Erythroblast (primary cell): ENCODE data around the gene STARD13.

ENCODE experiments used
- GATA1 ChIP-seq: IDR thresholded peaks from 2 replicates; pipeline ENCODE4 v1.6.1; 2011; ENCODE audit warnings: low read depth, mild to moderate bottlenecking, control low read depth, low read length, moderate library complexity
- POLR2A ChIP-seq: IDR thresholded peaks from 2 replicates; pipeline ENCODE4 v1.6.1; 2011; ENCODE audit warnings: mild to moderate bottlenecking, low read length

DNA sequence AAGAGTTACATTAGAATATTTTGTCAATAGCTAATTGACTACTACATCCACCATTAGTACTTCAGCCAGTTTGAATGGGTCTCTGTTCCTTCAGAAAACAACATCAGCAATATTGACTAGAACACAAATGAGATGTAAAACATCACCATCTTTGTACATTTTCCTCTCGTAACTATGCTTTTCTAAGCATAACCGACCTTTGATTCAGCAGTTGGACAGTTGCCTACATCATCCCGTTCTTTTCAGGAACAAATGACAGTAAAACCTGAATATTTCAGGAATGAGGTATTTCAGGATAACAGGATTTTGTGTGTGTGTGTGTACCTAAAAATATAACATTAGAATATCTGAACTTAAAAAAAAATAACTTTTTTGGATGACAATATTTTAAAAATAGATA is 60.9 kb downstream of the STARD13 start:
- no peak for TF ChIP-seq POLR2A
- no peak for TF ChIP-seq GATA1
